HFFc6 (cell line): ENCODE data around the gene CDR2L. TPM values are rescaled to one million over a fixed set of nuclear protein-coding genes. Genes with fewer than 3 reads are reported as not detected.

Experiments used
- DNase-seq: peaks from one replicate; pipeline ENCODE4 v3.0.0-alpha.2; 2018
- H3K27ac Mint-ChIP-seq: 2 replicates; pipeline ENCODE4 v1.8.0; 2020; ENCODE audit warnings: mild to moderate bottlenecking, mixed read lengths
- H3K27me3 Mint-ChIP-seq: 2 replicates; pipeline ENCODE4 v1.8.0; 2021; ENCODE audit warnings: mild to moderate bottlenecking, moderate library complexity, mixed read lengths; ENCODE audit not compliant: insufficient read depth
- H3K36me3 Mint-ChIP-seq: 2 replicates; pipeline ENCODE4 v1.8.0; 2021; ENCODE audit warnings: low read depth, mixed read lengths
- H3K4me1 Mint-ChIP-seq: 2 replicates; pipeline ENCODE4 v1.8.0; 2020; ENCODE audit warnings: low read depth, mixed read lengths
- H3K4me3 Mint-ChIP-seq: 2 replicates; pipeline ENCODE4 v1.8.0; 2020; ENCODE audit warnings: mild to moderate bottlenecking, moderate library complexity, mixed read lengths
- H3K9me3 Mint-ChIP-seq: 2 replicates; pipeline ENCODE4 v1.8.0; 2020; ENCODE audit warnings: mild to moderate bottlenecking, mixed read lengths
- total RNA-seq, 6 experiments: library from RNA; stranded (reverse); fragmentation: NEBNext Ultra II Directional; extraction: Animal tissue kit (Norgen Biotek cat#: 25700); gene quantifications; 2 replicates in 1 of 6; 3 replicates in 5 of 6; pipeline ENCODE4 v1.2.3, GENCODE V29; 2021
- TF ChIP-seq, protein P1 (sequence below): fragments of 200-600 bp; sonication (generic); IDR thresholded peaks from 2 replicates; pipeline ENCODE4 v1.5.0; 2021; ENCODE audit warnings: antibody characterized with exemption, mild to moderate bottlenecking

The CDR2L gene
- total RNA-seq, 6 experiments from 2014 or later, result 27.5 to 35.8 (median 30.4) TPM

DNA sequence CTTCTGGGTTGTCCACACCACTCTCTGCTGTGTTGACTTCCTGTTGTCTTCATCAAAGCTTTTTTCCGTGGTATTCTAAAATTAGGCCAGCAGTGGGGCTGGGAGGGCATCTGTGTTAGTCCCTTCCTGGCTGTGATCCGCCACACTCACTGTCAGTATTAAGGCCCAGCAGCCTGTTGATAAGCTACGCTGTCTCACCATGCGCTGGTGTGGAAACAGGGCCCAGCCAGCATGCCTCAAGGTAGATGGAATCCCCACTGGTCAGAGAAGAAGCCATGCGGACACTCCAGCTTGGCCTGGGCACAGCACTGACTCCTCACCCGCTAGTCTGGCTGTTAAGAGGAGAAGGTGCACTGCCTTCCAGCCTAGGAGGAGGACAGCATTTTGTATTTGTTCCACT lies 11.4 kb downstream of the CDR2L start:
- no peaks in the 10 kb centered on the region; the same call in none of the 2 replicates for H3K27me3 Mint-ChIP-seq
- no peak for DNase-seq
- H3K27ac Mint-ChIP-seq, result no peak overlapping the region
- H3K4me3 Mint-ChIP-seq, result no peak overlapping the region
- no peaks in the 10 kb centered on the region for H3K36me3 Mint-ChIP-seq
- TF ChIP-seq, protein P1, sequence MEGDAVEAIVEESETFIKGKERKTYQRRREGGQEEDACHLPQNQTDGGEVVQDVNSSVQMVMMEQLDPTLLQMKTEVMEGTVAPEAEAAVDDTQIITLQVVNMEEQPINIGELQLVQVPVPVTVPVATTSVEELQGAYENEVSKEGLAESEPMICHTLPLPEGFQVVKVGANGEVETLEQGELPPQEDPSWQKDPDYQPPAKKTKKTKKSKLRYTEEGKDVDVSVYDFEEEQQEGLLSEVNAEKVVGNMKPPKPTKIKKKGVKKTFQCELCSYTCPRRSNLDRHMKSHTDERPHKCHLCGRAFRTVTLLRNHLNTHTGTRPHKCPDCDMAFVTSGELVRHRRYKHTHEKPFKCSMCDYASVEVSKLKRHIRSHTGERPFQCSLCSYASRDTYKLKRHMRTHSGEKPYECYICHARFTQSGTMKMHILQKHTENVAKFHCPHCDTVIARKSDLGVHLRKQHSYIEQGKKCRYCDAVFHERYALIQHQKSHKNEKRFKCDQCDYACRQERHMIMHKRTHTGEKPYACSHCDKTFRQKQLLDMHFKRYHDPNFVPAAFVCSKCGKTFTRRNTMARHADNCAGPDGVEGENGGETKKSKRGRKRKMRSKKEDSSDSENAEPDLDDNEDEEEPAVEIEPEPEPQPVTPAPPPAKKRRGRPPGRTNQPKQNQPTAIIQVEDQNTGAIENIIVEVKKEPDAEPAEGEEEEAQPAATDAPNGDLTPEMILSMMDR, result no peak
- H3K9me3 Mint-ChIP-seq, result no peaks in the 10 kb centered on the region
- H3K4me1 Mint-ChIP-seq, result peaks cover 10% of the 10 kb centered on the region

- DNase-seq, result no peak
- Mint-ChIP-seq H3K4me1 (peaks cover 3% of the 10 kb centered on the region), H3K27ac (no peak overlapping the region), H3K4me3 (no peak overlapping the region), H3K36me3 (no peaks in the 10 kb centered on the region), H3K27me3 (no peaks in the 10 kb centered on the region; the same call in 1 of the 2 replicates), H3K9me3 (no peaks in the 10 kb centered on the region)
- TF ChIP-seq, protein P1, result no peak
Observed at GRCh38 chr17:74999523-74999922, 12.1 kb downstream of the CDR2L start.

DNA sequence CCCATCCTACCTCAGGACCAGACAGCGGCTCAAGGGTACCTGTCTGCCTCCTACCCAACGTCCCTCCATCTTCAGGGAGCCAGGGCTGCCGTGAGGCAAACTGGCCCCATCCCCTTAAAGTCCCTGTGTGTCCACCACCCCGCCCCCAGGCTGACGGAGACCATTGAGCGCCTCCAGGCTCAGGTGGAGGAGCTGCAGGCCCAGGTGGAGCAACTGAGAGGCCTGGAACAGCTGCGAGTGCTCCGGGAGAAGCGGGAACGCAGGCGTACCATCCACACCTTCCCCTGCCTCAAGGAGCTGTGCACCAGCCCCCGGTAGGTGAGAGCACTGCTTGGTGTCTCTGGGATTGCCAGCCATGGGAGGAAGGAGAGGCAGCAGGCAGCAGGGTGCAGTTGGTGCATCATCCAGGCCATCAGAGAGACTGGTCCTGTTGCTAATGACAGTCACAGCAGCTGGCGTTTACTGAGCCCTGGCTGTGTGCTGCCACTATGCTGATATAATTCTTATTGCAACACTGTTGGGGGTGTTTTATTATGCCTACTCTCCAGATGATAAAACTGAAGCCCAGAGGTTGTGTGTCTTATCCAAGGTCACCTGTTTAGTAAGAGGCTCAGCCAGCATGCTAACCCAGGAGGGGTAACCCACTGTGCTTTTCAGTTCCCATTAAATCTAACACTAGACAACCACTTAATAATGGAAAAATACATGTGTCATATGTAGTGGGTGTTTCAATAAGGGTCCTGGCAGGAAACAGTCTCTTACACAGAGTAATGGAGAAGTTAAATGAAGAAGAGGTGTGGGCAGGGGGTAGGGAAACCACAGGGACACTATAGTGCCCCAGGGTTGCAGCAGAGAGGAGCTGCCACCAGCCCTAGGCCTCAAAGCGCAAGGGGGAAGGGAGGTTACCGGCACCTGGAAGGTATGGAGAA lies 14.7 kb downstream of the CDR2L start:
- no peaks in the 10 kb centered on the region for H3K4me1 Mint-ChIP-seq
- no peaks in the 10 kb centered on the region; the same call in none of the 2 replicates for H3K27me3 Mint-ChIP-seq
- TF ChIP-seq, protein P1, result no peak
- H3K9me3 Mint-ChIP-seq, result no peaks in the 10 kb centered on the region
- H3K36me3 Mint-ChIP-seq, result no peaks in the 10 kb centered on the region
- H3K4me3 Mint-ChIP-seq, result no peak overlapping the region
- no peak for DNase-seq
- H3K27ac Mint-ChIP-seq, result no peak overlapping the region

GRCh38 chr17:75003070-75003956 lies 15.9 kb downstream of the CDR2L start:
- TF ChIP-seq, protein P1, result no peak; the same call in 1 of the 2 replicates
- H3K4me1 Mint-ChIP-seq, result no peaks in the 10 kb centered on the region

GRCh38 chr17:75003957-75004355 lies 16.5 kb downstream of the CDR2L start:
- no peak for DNase-seq
- no peaks in the 10 kb centered on the region; the same call in none of the 2 replicates for H3K27me3 Mint-ChIP-seq
- H3K27ac Mint-ChIP-seq, result no peak overlapping the region
- TF ChIP-seq, protein P1, result no peak
- no peaks in the 10 kb centered on the region; the same call in 1 of the 2 replicates for H3K4me1 Mint-ChIP-seq
- no peaks in the 10 kb centered on the region for H3K9me3 Mint-ChIP-seq
- H3K36me3 Mint-ChIP-seq, result no peaks in the 10 kb centered on the region
- no peak overlapping the region for H3K4me3 Mint-ChIP-seq

More at GRCh38 chr17:75003070-75003956, 15.9 kb downstream of the CDR2L start:
- Mint-ChIP-seq H3K27ac (no peak overlapping the region), H3K36me3 (no peaks in the 10 kb centered on the region), H3K4me3 (no peak overlapping the region), H3K27me3 (no peaks in the 10 kb centered on the region; the same call in none of the 2 replicates), H3K9me3 (no peaks in the 10 kb centered on the region)
- DNase-seq, result no peak
